A673 (cell line): ENCODE results near the gene KCNIP3. TPM values are rescaled to one million over a fixed set of nuclear protein-coding genes. Genes with fewer than 3 reads are reported as not detected.

Experiments
- BruUV-seq: library from RNA; stranded (reverse); fragments of 400-500 nt; replicated peaks from 2 replicates; lab custom pipeline; 2021; lab: Mats Ljungman, UMichigan
- CTCF ChIA-PET: fragments of 300-600 bp; sonication (Branson Sonifier 250); formaldehyde crosslinking; loops from one replicate; lab custom pipeline; 2022; ENCODE audit warnings: antibody characterized with exemption; lab: Charles Lee
- POLR2A ChIA-PET: fragments of 300-600 bp; sonication (Branson Sonifier 250); formaldehyde crosslinking; loops from one replicate; lab custom pipeline; 2022; ENCODE audit warnings: antibody characterized with exemption; ENCODE audit not compliant: low non-redundant PET; lab: Charles Lee
- DNase-seq: peaks from one replicate; pipeline ENCODE4 v3.0.0-alpha.2; 2015; ENCODE audit warnings: low spot score
- H3K27ac ChIP-seq: fragments of 200-600 bp; sonication (generic); 2 replicates; pipeline ENCODE4 v1.5.1; 2016; ENCODE audit warnings: mixed run types, low read depth, mild to moderate bottlenecking, mixed read lengths, antibody characterized with exemption, low read length; ENCODE audit not compliant: poor library complexity, severe bottlenecking
- H3K27me3 ChIP-seq: fragments of 200-600 bp; sonication (generic); replicated peaks from 2 replicates; pipeline ENCODE4 v1.6.1; 2017; ENCODE audit warnings: mixed run types, low read depth, mild to moderate bottlenecking, mixed read lengths, antibody characterized with exemption, low read length; ENCODE audit not compliant: insufficient read depth, poor library complexity
- H3K36me3 ChIP-seq: fragments of 200-600 bp; sonication (generic); 2 replicates; pipeline ENCODE4 v1.6.1; 2016; ENCODE audit warnings: mixed run types, mild to moderate bottlenecking, mixed read lengths, antibody characterized with exemption, low read length; ENCODE audit not compliant: insufficient read depth, poor library complexity, severe bottlenecking
- H3K4me1 ChIP-seq: fragments of 200-600 bp; sonication (generic); 2 replicates; pipeline ENCODE4 v1.6.1; 2017; ENCODE audit warnings: mixed run types, mild to moderate bottlenecking, mixed read lengths, antibody characterized with exemption, low read length; ENCODE audit not compliant: insufficient read depth, poor library complexity, severe bottlenecking
- H3K4me3 ChIP-seq: fragments of 200-600 bp; sonication (generic); 2 replicates; pipeline ENCODE4 v1.5.1; 2016; ENCODE audit warnings: low read depth, mixed run types, mild to moderate bottlenecking, mixed read lengths, low read length; ENCODE audit not compliant: poor library complexity, severe bottlenecking
- H3K9me3 ChIP-seq: fragments of 200-600 bp; sonication (generic); 2 replicates; pipeline ENCODE4 v1.6.1; 2016; ENCODE audit warnings: mixed run types, low read depth, mild to moderate bottlenecking, mixed read lengths, antibody characterized with exemption, low read length; ENCODE audit not compliant: poor library complexity, severe bottlenecking
- CTCF ChIP-seq: fragments of 300-800, 200-600 bp; sonication (generic); conservative IDR thresholded peaks from 2 replicates; pipeline ENCODE4 v1.5.1; 2017; ENCODE audit warnings: low read depth, mild to moderate bottlenecking, antibody characterized with exemption, low read length, moderate library complexity, mixed read lengths
- EZH2 ChIP-seq: fragments of 200-600 bp; sonication (generic); IDR thresholded peaks from 2 replicates; pipeline ENCODE4 v1.6.1; 2017; ENCODE audit warnings: borderline replicate concordance, low read depth, mild to moderate bottlenecking, mixed read lengths, antibody characterized with exemption, low read length; ENCODE audit not compliant: poor library complexity, severe bottlenecking
- intact Hi-C: fragments of 100-400 bp; cut with micrococcal nuclease; formaldehyde crosslinking; loops from one replicate; pipeline ENCODE4 v1.10.0; 2022; ENCODE audit not compliant: unreplicated experiment
- total RNA-seq: library from RNA; stranded (reverse); gene quantifications from 2 replicates; pipeline ENCODE4 v1.2.3, GENCODE V29; 2021

KCNIP3 gene
- total RNA-seq, 1 experiment from 2014 or later = 0.45 TPM

- peak overlapping the region; percentile 48 for H3K4me3 ChIP-seq
- intact Hi-C loops = no loop called here
- DNase-seq = no peak
- peaks cover 41% of the 10 kb centered on the region for H3K27me3 ChIP-seq
- H3K36me3 ChIP-seq = no peaks in the 10 kb centered on the region
- no TSS peak for BruUV-seq
- no peak overlapping the region for H3K27ac ChIP-seq
- POLR2A ChIA-PET = interaction anchor here (0.8 kb wide), 1 partner anchor 148 kb away, joined by 9 read pairs; no protein-coding TSS in a partner anchor
- peaks cover 10% of the 10 kb centered on the region for H3K4me1 ChIP-seq
- H3K9me3 ChIP-seq = no peaks in the 10 kb centered on the region
- TF ChIP-seq EZH2 (no peak), CTCF (no peak)
- CTCF ChIA-PET = interaction anchor here (1.5 kb wide), 1 partner anchor 44 kb away, joined by 5 read pairs; no protein-coding TSS in a partner anchor
Measured at GRCh38 chr2:95345081-95345562, 48.0 kb downstream of the KCNIP3 start.

- H3K9me3 ChIP-seq = no peaks in the 10 kb centered on the region
- H3K27ac ChIP-seq = no peak overlapping the region
- intact Hi-C loops = no loop called here
- peaks cover 41% of the 10 kb centered on the region for H3K27me3 ChIP-seq
- POLR2A ChIA-PET = interaction anchor here (0.8 kb wide), 1 partner anchor 148 kb away, joined by 9 read pairs; no protein-coding TSS in a partner anchor
- TF ChIP-seq CTCF (peak; percentile 76), EZH2 (peak; percentile 32)
- no peaks in the 10 kb centered on the region for H3K36me3 ChIP-seq
- CTCF ChIA-PET = interaction anchor here (1.5 kb wide), 1 partner anchor 44 kb away, joined by 5 read pairs; no protein-coding TSS in a partner anchor
- H3K4me3 ChIP-seq = peak overlapping the region; percentile 48
- BruUV-seq = no TSS peak
- peak; percentile 67 for DNase-seq
- H3K4me1 ChIP-seq = peaks cover 10% of the 10 kb centered on the region
Measured at GRCh38 chr2:95345563-95346230, 48.5 kb downstream of the KCNIP3 start.

GRCh38 chr2:95346231-95346737 is 49.1 kb downstream of the KCNIP3 start:
- ChIA-PET POLR2A (interaction anchor here (0.8 kb wide), 1 partner anchor 149 kb away, joined by 9 read pairs; no protein-coding TSS in a partner anchor), CTCF (interaction anchor here (1.5 kb wide), 1 partner anchor 43 kb away, joined by 5 read pairs; no protein-coding TSS in a partner anchor)
- Histone ChIP-seq H3K4me1 (peaks cover 10% of the 10 kb centered on the region), H3K36me3 (no peaks in the 10 kb centered on the region), H3K27ac (no peak overlapping the region), H3K27me3 (peaks cover 41% of the 10 kb centered on the region), H3K9me3 (no peaks in the 10 kb centered on the region), H3K4me3 (peak overlapping the region; percentile 48)
- intact Hi-C loops = no loop called here
- TF ChIP-seq CTCF (no peak), EZH2 (no peak)
- BruUV-seq = no TSS peak
- no peak for DNase-seq
